HEK293 (cell line): ENCODE results near the gene NFKBIE.

Experiments used
- CTCF ChIA-PET: fragments of 350-600 bp; formaldehyde crosslinking; extraction: SDS; loops from one replicate; lab custom pipeline; 2021; ENCODE audit warnings: antibody characterized with exemption; lab: Yijun Ruan, JAX
- POLR2A ChIA-PET: fragments of 300-600 bp; formaldehyde crosslinking; extraction: SDS; loops from one replicate; lab custom pipeline; 2020; ENCODE audit warnings: antibody characterized with exemption, inconsistent platforms; lab: Yijun Ruan, JAX
- H3K27ac ChIP-seq: fragments of 200-500 bp; sonication (Bioruptor generic); 2 replicates; pipeline ENCODE4 v1.5.1; 2014; ENCODE audit warnings: low read depth, low read length, control low read depth, inconsistent platforms; ENCODE audit errors: extremely low read depth
- H3K36me3 ChIP-seq, 2 experiments: fragments of 200-500 bp in 1 of 2; sonication (Bioruptor generic) in 1 of 2; 1 replicate in 1 of 2; 2 replicates in 1 of 2; pipeline ENCODE4 v1.5.1; 2014 to 2017; ENCODE audit warnings: inconsistent platforms in 2 of 2, low read length in 2 of 2; ENCODE audit not compliant: control insufficient read depth in 2 of 2, insufficient read depth in 1 of 2
- H3K4me1 ChIP-seq: fragments of 200-500 bp; sonication (Bioruptor generic); 2 replicates; pipeline ENCODE4 v1.5.1; 2014; ENCODE audit warnings: mild to moderate bottlenecking, low read length, inconsistent platforms; ENCODE audit not compliant: control insufficient read depth, insufficient read depth
- H3K4me3 ChIP-seq: 2 replicates; pipeline ENCODE4 v1.5.1; 2011; ENCODE audit warnings: low read depth, mild to moderate bottlenecking, control low read depth, low read length, moderate library complexity
- H3K9me3 ChIP-seq: fragments of 200-500 bp; sonication (Bioruptor generic); 2 replicates; pipeline ENCODE4 v1.5.1; 2014; ENCODE audit warnings: low read depth, low read length, inconsistent platforms; ENCODE audit not compliant: control insufficient read depth, insufficient read depth
- KLF1 ChIP-seq: fragments of 450-650 bp; formaldehyde crosslinking; IDR thresholded peaks from 2 replicates; pipeline ENCODE4 v1.5.1; 2016; ENCODE audit warnings: missing biosample characterization, missing genetic modification characterization
- KLF8 ChIP-seq: fragments of 450-650 bp; formaldehyde crosslinking; IDR thresholded peaks from 2 replicates; pipeline ENCODE4 v1.5.1; 2016; ENCODE audit warnings: missing biosample characterization, missing genetic modification characterization
- KLF9 ChIP-seq: fragments of 450-650 bp; formaldehyde crosslinking; IDR thresholded peaks from 2 replicates; pipeline ENCODE4 v1.5.1; 2016; ENCODE audit warnings: missing biosample characterization, missing genetic modification characterization, low read depth
- PRDM2 ChIP-seq: fragments of 450-650 bp; formaldehyde crosslinking; IDR thresholded peaks from 2 replicates; pipeline ENCODE4 v1.5.1; 2016; ENCODE audit warnings: missing biosample characterization, missing genetic modification characterization, borderline replicate concordance
- RBAK ChIP-seq: fragments of 450-650 bp; formaldehyde crosslinking; IDR thresholded peaks from 2 replicates; pipeline ENCODE4 v1.5.1; 2016; ENCODE audit warnings: missing biosample characterization, missing genetic modification characterization
- SP7 ChIP-seq: fragments of 450-650 bp; formaldehyde crosslinking; IDR thresholded peaks from 2 replicates; pipeline ENCODE4 v1.5.1; 2016; ENCODE audit warnings: missing biosample characterization, missing genetic modification characterization
- ZNF214 ChIP-seq: fragments of 450-650 bp; formaldehyde crosslinking; IDR thresholded peaks from 2 replicates; pipeline ENCODE4 v1.5.1; 2017; ENCODE audit warnings: missing biosample characterization, mild to moderate bottlenecking, missing genetic modification characterization, borderline replicate concordance
- ZNF366 ChIP-seq: fragments of 450-650 bp; formaldehyde crosslinking; conservative IDR thresholded peaks from 2 replicates; pipeline ENCODE4 v1.5.1; 2016; ENCODE audit warnings: missing biosample characterization, missing genetic modification characterization
- ZNF37A ChIP-seq: fragments of 450-650 bp; IDR thresholded peaks from 2 replicates; pipeline ENCODE4 v1.5.1; 2018; ENCODE audit warnings: missing biosample characterization, missing genetic modification characterization
- ZNF433 ChIP-seq: fragments of 450-650 bp; formaldehyde crosslinking; IDR thresholded peaks from 2 replicates; pipeline ENCODE4 v1.5.1; 2016; ENCODE audit warnings: missing biosample characterization, missing genetic modification characterization, low read depth
- ZNF449 ChIP-seq: fragments of 450-650 bp; formaldehyde crosslinking; IDR thresholded peaks from 2 replicates; pipeline ENCODE4 v1.5.1; 2017; ENCODE audit warnings: missing biosample characterization, mild to moderate bottlenecking, missing genetic modification characterization, moderate library complexity
- ZNF48 ChIP-seq: fragments of 450-650 bp; formaldehyde crosslinking; IDR thresholded peaks from 2 replicates; pipeline ENCODE4 v1.5.1; 2016; ENCODE audit warnings: missing biosample characterization, missing genetic modification characterization
- ZNF518A ChIP-seq: fragments of 450-650 bp; formaldehyde crosslinking; conservative IDR thresholded peaks from 2 replicates; pipeline ENCODE4 v1.5.1; 2016; ENCODE audit warnings: low read depth, missing biosample characterization, missing genetic modification characterization
- ZNF580 ChIP-seq: fragments of 450-650 bp; formaldehyde crosslinking; IDR thresholded peaks from 2 replicates; pipeline ENCODE4 v1.5.1; 2016; ENCODE audit warnings: missing biosample characterization, missing genetic modification characterization
- ZNF692 ChIP-seq: fragments of 450-650 bp; formaldehyde crosslinking; IDR thresholded peaks from 2 replicates; pipeline ENCODE4 v1.5.1; 2016; ENCODE audit warnings: missing biosample characterization, missing genetic modification characterization
- ZSCAN30 ChIP-seq: fragments of 450-650 bp; IDR thresholded peaks from 2 replicates; pipeline ENCODE4 v1.5.1; 2018; ENCODE audit warnings: missing biosample characterization, mild to moderate bottlenecking, missing genetic modification characterization, moderate library complexity
- ZSCAN4 ChIP-seq: fragments of 450-650 bp; formaldehyde crosslinking; IDR thresholded peaks from 2 replicates; pipeline ENCODE4 v1.5.1; 2017; ENCODE audit warnings: missing biosample characterization, missing genetic modification characterization
- ZSCAN5A ChIP-seq: fragments of 450-650 bp; formaldehyde crosslinking; IDR thresholded peaks from 2 replicates; pipeline ENCODE4 v1.5.1; 2016; ENCODE audit warnings: missing biosample characterization, missing genetic modification characterization

NFKBIE gene

GRCh38 chr6:44306710-44307109, 41.4 kb upstream of the NFKBIE start:
- Histone ChIP-seq H3K27ac (no peak overlapping the region), H3K4me3 (no peak overlapping the region), H3K9me3 (no peaks in the 10 kb centered on the region), H3K36me3 (peaks cover 21 to 100% of the 10 kb centered on the region in 2 experiments), H3K4me1 (no peaks in the 10 kb centered on the region)
- CTCF ChIA-PET, result interaction anchor here (1.5 to 7.1 kb wide), 5 partner anchors 11 to 52 kb away, joined by 3 to 117 read pairs (median 24); partner anchors contain the start of gene TMEM151B
- POLR2A ChIA-PET, result interaction anchor here (1.3 to 3.5 kb wide), 5 partner anchors 9 to 39 kb away, joined by 3 to 20 read pairs (median 9); no protein-coding TSS in a partner anchor
- no peak for TF ChIP-seq ZSCAN5A (tag by site-specific recombination)
- TF ChIP-seq SP7 (tag by site-specific recombination), result no peak
- TF ChIP-seq RBAK (tag by site-specific recombination), result no peak
- no peak for TF ChIP-seq ZNF48 (tag by site-specific recombination)
- TF ChIP-seq ZNF366 (tag by site-specific recombination), result no peak
- TF ChIP-seq KLF8 (tag by site-specific recombination), result no peak
- TF ChIP-seq ZNF580 (tag by site-specific recombination), result no peak
- TF ChIP-seq ZNF518A (tag by site-specific recombination), result no peak
- TF ChIP-seq KLF9 (tag by site-specific recombination), result no peak
- TF ChIP-seq ZNF692, result no peak
- TF ChIP-seq KLF1 (tag by site-specific recombination), result no peak
- TF ChIP-seq ZNF214 (tag by site-specific recombination), result no peak
- TF ChIP-seq ZNF449 (tag by site-specific recombination), result no peak
- TF ChIP-seq ZNF433, result no peak
- TF ChIP-seq PRDM2 (tag by site-specific recombination), result no peak
- no peak for TF ChIP-seq ZSCAN4 (tag by site-specific recombination)
- TF ChIP-seq ZNF37A (tag by site-specific recombination), result no peak
- TF ChIP-seq ZSCAN30 (tag by site-specific recombination), result no peak
